ENCODE data around the gene DIP2C.
"Not testable (repeated sequence)": the region's sequence is repeated elsewhere in the genome, so short reads cannot be mapped to it uniquely, and the experiment has no call there.

DIP2C gene

GRCh38 chr10:610642-611305 is 78.7 kb downstream of the DIP2C start:
- not testable (repeated sequence) for DNase-seq (ENCODE audit: low spot score)

GRCh38 chr10:609868-610545 is 79.5 kb downstream of the DIP2C start:
- no peak for DNase-seq (ENCODE audit: low spot score)

GRCh38 chr10:609262-609658 is 80.2 kb downstream of the DIP2C start:
- DNase-seq (ENCODE audit: low spot score): no peak

GRCh38 chr10:608331-609261 is 80.9 kb downstream of the DIP2C start:
- no peak for DNase-seq (ENCODE audit: low spot score)

- no peak for DNase-seq (ENCODE audit: low spot score)
These were observed 81.8 kb downstream of the DIP2C start for GRCh38 chr10:607545-608185.

- no peak for DNase-seq (ENCODE audit: low spot score)
These were observed 82.5 kb downstream of the DIP2C start for GRCh38 chr10:606762-607544.

GRCh38 chr10:605632-606325 is 83.7 kb downstream of the DIP2C start:
- no peak for DNase-seq (ENCODE audit: low spot score)

- DNase-seq (ENCODE audit: low spot score): no peak
These were observed 84.5 kb downstream of the DIP2C start for GRCh38 chr10:604716-605631.

- no peak for DNase-seq (ENCODE audit: low spot score)
These were observed 85.7 kb downstream of the DIP2C start for GRCh38 chr10:603745-604144.

- no peak for DNase-seq (ENCODE audit: low spot score)
These were observed 87.0 kb downstream of the DIP2C start for GRCh38 chr10:602391-603005.

- DNase-seq (ENCODE audit: low spot score): no peak
These were observed 87.9 kb downstream of the DIP2C start for GRCh38 chr10:601660-601963.

GRCh38 chr10:600876-601659 is 88.4 kb downstream of the DIP2C start:
- DNase-seq (ENCODE audit: low spot score): no peak

GRCh38 chr10:600234-600633 is 89.2 kb downstream of the DIP2C start:
- DNase-seq (ENCODE audit: low spot score): no peak

- DNase-seq (ENCODE audit: low spot score): no peak
These were observed 89.7 kb downstream of the DIP2C start for GRCh38 chr10:599767-600166.

GRCh38 chr10:598415-599170 is 90.9 kb downstream of the DIP2C start:
- DNase-seq (ENCODE audit: low spot score): no peak

GRCh38 chr10:597976-598375 is 91.5 kb downstream of the DIP2C start:
- DNase-seq (ENCODE audit: low spot score): no peak

GRCh38 chr10:596725-597345 is 92.6 kb downstream of the DIP2C start:
- no peak for DNase-seq (ENCODE audit: low spot score)

All from ecto neural progenitor cell (in vitro differentiated cells).